SK-N-SH (cell line): ENCODE measurements around the gene GALNT1. TPM values are rescaled to one million over a fixed set of nuclear protein-coding genes. Genes with fewer than 3 reads are reported as not detected.

Experiments used
- CTCF ChIA-PET: fragments of 300-600, 350-600 bp; formaldehyde crosslinking; extraction: SDS; loops from one replicate; lab custom pipeline; 2021; lab: Yijun Ruan, JAX
- POLR2A ChIA-PET: fragments of 350-600 bp; sonication (Branson Sonifier 250); formaldehyde crosslinking; extraction: SDS; loops from one replicate; lab custom pipeline; 2020; ENCODE audit warnings: antibody characterized with exemption, inconsistent platforms; lab: Yijun Ruan, JAX
- DNase-seq: peaks from one replicate; pipeline ENCODE4 v3.0.0; 2012
- H2AFZ ChIP-seq: fragments of 200-600 bp; sonication (generic); 2 replicates; pipeline ENCODE4 v1.8.1; 2016; ENCODE audit warnings: antibody characterized with exemption, mild to moderate bottlenecking, low read depth
- H3F3A ChIP-seq: fragments of 200-600 bp; sonication (generic); replicated peaks from 2 replicates; pipeline ENCODE3; 2016; ENCODE audit warnings: antibody characterized with exemption, mild to moderate bottlenecking; ENCODE audit not compliant: insufficient read depth
- H3K27ac ChIP-seq, 2 experiments: fragments of 200-500 bp in 1 of 2; fragments of 200-600 bp in 1 of 2; sonication (Bioruptor generic) in 1 of 2; sonication (generic), shearing (Covaris generic) in 1 of 2; 2 replicates each; pipeline versions ENCODE4 v1.5.1 to v1.6.1; 2014 to 2016; ENCODE audit warnings: low read depth in 2 of 2, inconsistent platforms in 1 of 2, low read length in 1 of 2, mild to moderate bottlenecking in 1 of 2, mixed read lengths in 1 of 2
- H3K27me3 ChIP-seq: fragments of 200-600 bp; sonication (generic), shearing (Covaris generic); 2 replicates; pipeline ENCODE4 v1.6.1; 2016; ENCODE audit warnings: mixed run types; ENCODE audit not compliant: insufficient read depth
- H3K36me3 ChIP-seq, 2 experiments: fragments of 200-500 bp in 1 of 2; fragments of 200-600 bp in 1 of 2; sonication (Bioruptor generic) in 1 of 2; sonication (generic) in 1 of 2; replicated peaks in 1 of 2; 2 replicates each; pipeline versions ENCODE3 to v1.5.1; 2014 to 2016; ENCODE audit warnings: low read length in 1 of 2, mild to moderate bottlenecking in 1 of 2; ENCODE audit not compliant: insufficient read depth in 2 of 2, control insufficient read depth in 1 of 2
- H3K4me1 ChIP-seq, 2 experiments: fragments of 200-500 bp in 1 of 2; fragments of 200-600 bp in 1 of 2; sonication (Bioruptor generic) in 1 of 2; sonication (generic), shearing (Covaris generic) in 1 of 2; 2 replicates each; pipeline versions ENCODE4 v1.5.1 to v1.6.1; 2014 to 2016; ENCODE audit warnings: low read depth in 1 of 2, low read length in 1 of 2, mixed run types in 1 of 2; ENCODE audit not compliant: insufficient read depth in 2 of 2, control insufficient read depth in 1 of 2
- H3K4me2 ChIP-seq: fragments of 200-600 bp; sonication (generic), shearing (Covaris generic); 2 replicates; pipeline ENCODE4 v1.6.1; 2017; ENCODE audit warnings: mixed run types
- H3K4me3 ChIP-seq, 2 experiments: fragments of 200-500 bp in 1 of 2; fragments of 200-600 bp in 1 of 2; sonication (Bioruptor generic) in 1 of 2; sonication (generic), shearing (Covaris generic) in 1 of 2; 2 replicates each; pipeline versions ENCODE4 v1.5.1 to v1.8.1; 2014 to 2016; ENCODE audit warnings: low read depth in 2 of 2, inconsistent platforms in 1 of 2, low read length in 1 of 2, mild to moderate bottlenecking in 1 of 2, mixed read lengths in 1 of 2, moderate library complexity in 1 of 2
- H3K79me2 ChIP-seq: fragments of 200-600 bp; sonication (generic); 2 replicates; pipeline ENCODE4 v1.8.1; 2017; ENCODE audit warnings: mild to moderate bottlenecking; ENCODE audit not compliant: insufficient read depth
- H3K9ac ChIP-seq: fragments of 200-600 bp; sonication (generic); 2 replicates; pipeline ENCODE4 v1.6.1; 2017; ENCODE audit warnings: mixed run types
- H3K9me2 ChIP-seq: fragments of 200-600 bp; sonication (generic); 2 replicates; pipeline ENCODE4 v1.6.1; 2017; ENCODE audit warnings: mixed run types
- H3K9me3 ChIP-seq: fragments of 200-600 bp; sonication (generic); 2 replicates; pipeline ENCODE4 v1.6.1; 2017; ENCODE audit warnings: mixed run types, mild to moderate bottlenecking, moderate library complexity
- H4K20me1 ChIP-seq: fragments of 200-600 bp; sonication (generic); 2 replicates; pipeline ENCODE4 v1.6.1; 2017; ENCODE audit warnings: mild to moderate bottlenecking, mixed run types; ENCODE audit not compliant: insufficient read depth
- EP300 ChIP-seq, 2 experiments: IDR thresholded peaks; 2 replicates each; pipeline versions ENCODE4 v1.4.0 to v1.6.1; 2012; ENCODE audit warnings: borderline replicate concordance in 1 of 2, low read depth in 1 of 2, low read length in 1 of 2
- EZH2phosphoT487 ChIP-seq: fragments of 200-600 bp; sonication (generic); IDR thresholded peaks from 2 replicates; pipeline ENCODE4 v1.6.1; 2017; ENCODE audit warnings: low read depth, mixed run types, mild to moderate bottlenecking, antibody characterized with exemption, moderate library complexity, borderline replicate concordance
- JUND ChIP-seq: IDR thresholded peaks from 2 replicates; pipeline ENCODE4 v1.4.0; 2012
- NFIC ChIP-seq: IDR thresholded peaks from 2 replicates; pipeline ENCODE4 v1.4.0; 2012; ENCODE audit warnings: borderline replicate concordance
- PBX3 ChIP-seq: IDR thresholded peaks from 2 replicates; pipeline ENCODE4; 2012
- TAF1 ChIP-seq: IDR thresholded peaks from 2 replicates; pipeline ENCODE4 v1.6.1; 2012; ENCODE audit warnings: low read depth, mild to moderate bottlenecking, low read length, moderate library complexity, borderline replicate concordance
- TEAD4 ChIP-seq: IDR thresholded peaks from 2 replicates; pipeline ENCODE4 v1.4.0; 2012; ENCODE audit warnings: mild to moderate bottlenecking, borderline replicate concordance; ENCODE audit not compliant: insufficient read depth
- WGBS: methylation state at CpG from one replicate; pipeline ENCODE4 v1.1.6; 2017; ENCODE audit warnings: low lambda C conversion rate; 5-methylcytosine and 5-hydroxymethylcytosine counted together
- polyA plus RNA-seq, 3 experiments: library from polyadenylated mRNA; depleted of rRNA; stranded (reverse); fragments of >200 nt; gene quantifications; 2 replicates each; pipeline ENCODE4 v1.2.3, GENCODE V29; 2012

GALNT1 gene
- polyA plus RNA-seq, 1 of the 3 experiments (the other 2 are of a cell fraction) = 15.7 TPM

- TF ChIP-seq PBX3 (no peak), NFIC (no peak), EP300 (IDR thresholded peaks at IDR 0.05; ENCODE audit: borderline replicate concordance in 1 of 2, low read depth in 1 of 2, low read length in 1 of 2) (no peak)
These were observed 140.0 kb downstream of the GALNT1 start (continued) for GRCh38 chr18:35721431-35722081.

- Histone ChIP-seq H4K20me1 (no peaks in the 10 kb centered on the region), H3K36me3 (no peaks in the 10 kb centered on the region), H3K27me3 (no peaks in the 10 kb centered on the region), H3K4me1 (peaks cover 0 to 2% of the 10 kb centered on the region in 2 experiments; a peak in 1 of 4 replicates), H3K79me2 (no peaks in the 10 kb centered on the region), H3K4me2 (no peak overlapping the region), H3K4me3 (no peak overlapping the region), H3K9ac (no peak overlapping the region), H2AFZ (no peak overlapping the region), H3K27ac (no peak overlapping the region), H3K9me2 (no peaks in the 10 kb centered on the region), H3F3A (no peaks in the 10 kb centered on the region), H3K9me3 (no peaks in the 10 kb centered on the region)
- CTCF ChIA-PET = interaction anchor here (1.8 kb wide), 1 partner anchor 28 kb away, joined by 7 read pairs; no protein-coding TSS in a partner anchor
- WGBS = 15% methylated on average over 3 of the region's 3 CpGs
- no peak for DNase-seq
- TF ChIP-seq JUND = no peak
- no peak for TF ChIP-seq EZH2phosphoT487
- POLR2A ChIA-PET = no interaction called here
These were observed 147.1 kb downstream of the GALNT1 start for GRCh38 chr18:35728676-35729075.

GRCh38 chr18:35729991-35730668 is 148.6 kb downstream of the GALNT1 start:
- no peaks in the 10 kb centered on the region for H3K79me2 ChIP-seq
- CTCF ChIA-PET = interaction anchor here (0.6 to 3.5 kb wide), 2 partner anchors 14 to 27 kb away, joined by 3 to 13 read pairs; no protein-coding TSS in a partner anchor
- no peak overlapping the region for H3K9ac ChIP-seq
- H3K9me3 ChIP-seq = no peaks in the 10 kb centered on the region
- POLR2A ChIA-PET = no interaction called here
- 15% methylated on average over 3 of the region's 3 CpGs for WGBS
- H3K36me3 ChIP-seq = no peaks in the 10 kb centered on the region
- H3K4me2 ChIP-seq = no peak overlapping the region
- H3K9me2 ChIP-seq = no peaks in the 10 kb centered on the region
- H4K20me1 ChIP-seq = no peaks in the 10 kb centered on the region
- no peak overlapping the region for H2AFZ ChIP-seq
- peak overlapping the region in 1 of 2 experiments; percentile 7; a peak in 1 of 4 replicates for H3K4me3 ChIP-seq
- no peak for DNase-seq
- TF ChIP-seq TAF1 (no peak), TEAD4 (no peak)
- TF ChIP-seq, all 33 proteins: peak for 0
- Histone ChIP-seq H3K4me1 (peaks cover 0 to 2% of the 10 kb centered on the region in 2 experiments; a peak in 1 of 4 replicates), H3K27ac (no peak overlapping the region), H3F3A (no peaks in the 10 kb centered on the region), H3K27me3 (no peaks in the 10 kb centered on the region)
